Memory B cell (primary cell): ENCODE results near the gene CNTNAP2.

Experiments
- ATAC-seq: fragments of 150-1000 bp; cut with Tn5 transposase; 2 replicates; pipeline ENCODE4 v1.10.0; 2021; ENCODE audit warnings: low read depth, mild to moderate bottlenecking, moderate library complexity
- DNase-seq, 2 donors: peaks; one replicate each; pipeline ENCODE4 v3.0.0; 2022; ENCODE audit warnings: low spot score in 2 of 2
- H3K27ac Mint-ChIP-seq: one replicate; pipeline ENCODE4 v1.8.0; 2022; ENCODE audit warnings: mild to moderate bottlenecking, moderate library complexity, mixed read lengths
- H3K27me3 Mint-ChIP-seq: one replicate; pipeline ENCODE4 v1.8.0; 2022; ENCODE audit warnings: mixed read lengths
- H3K36me3 Mint-ChIP-seq: one replicate; pipeline ENCODE4 v1.8.0; 2022; ENCODE audit warnings: mild to moderate bottlenecking, mixed read lengths
- H3K4me1 Mint-ChIP-seq: one replicate; pipeline ENCODE4 v1.8.0; 2022; ENCODE audit warnings: mixed read lengths
- H3K4me3 Mint-ChIP-seq: one replicate; pipeline ENCODE4 v1.8.0; 2022; ENCODE audit warnings: mild to moderate bottlenecking, moderate library complexity, mixed read lengths
- H3K9me3 Mint-ChIP-seq: one replicate; pipeline ENCODE4 v1.8.0; 2022; ENCODE audit warnings: mixed read lengths

Gene CNTNAP2

GRCh38 chr7:147646568-147646967 is 1530.0 kb downstream of the CNTNAP2 start:
- peaks cover 11% of the 10 kb centered on the region for H3K9me3 Mint-ChIP-seq
- DNase-seq (no peak), ATAC-seq (no peak)
- H3K27me3 Mint-ChIP-seq = no peaks in the 10 kb centered on the region
- H3K27ac Mint-ChIP-seq = no peak overlapping the region
- no peaks in the 10 kb centered on the region for H3K36me3 Mint-ChIP-seq
- H3K4me1 Mint-ChIP-seq = no peaks in the 10 kb centered on the region
- no peak overlapping the region for H3K4me3 Mint-ChIP-seq

GRCh38 chr7:147650991-147651390 is 1534.4 kb downstream of the CNTNAP2 start:
- Mint-ChIP-seq H3K27ac (no peak overlapping the region), H3K4me3 (no peak overlapping the region), H3K4me1 (no peaks in the 10 kb centered on the region), H3K36me3 (no peaks in the 10 kb centered on the region), H3K27me3 (no peaks in the 10 kb centered on the region), H3K9me3 (peaks cover 7% of the 10 kb centered on the region)
- ATAC-seq (no peak), DNase-seq (no peak)

GRCh38 chr7:147651601-147652000 is 1535.0 kb downstream of the CNTNAP2 start:
- Mint-ChIP-seq H3K27ac (no peak overlapping the region), H3K9me3 (peaks cover 6% of the 10 kb centered on the region)
- no peak for ATAC-seq

GRCh38 chr7:147653456-147653855 is 1536.9 kb downstream of the CNTNAP2 start:
- Mint-ChIP-seq H3K27ac (no peak overlapping the region), H3K36me3 (no peaks in the 10 kb centered on the region), H3K27me3 (no peaks in the 10 kb centered on the region), H3K4me3 (no peak overlapping the region), H3K4me1 (no peaks in the 10 kb centered on the region), H3K9me3 (no peaks in the 10 kb centered on the region)
- ATAC-seq (no peak), DNase-seq (no peak)

More at GRCh38 chr7:147651601-147652000, 1535.0 kb downstream of the CNTNAP2 start:
- no peaks in the 10 kb centered on the region for H3K36me3 Mint-ChIP-seq
- no peaks in the 10 kb centered on the region for H3K27me3 Mint-ChIP-seq
- H3K4me1 Mint-ChIP-seq = no peaks in the 10 kb centered on the region
- DNase-seq = no peak
- no peak overlapping the region for H3K4me3 Mint-ChIP-seq

- peaks cover 2% of the 10 kb centered on the region for H3K9me3 Mint-ChIP-seq
- no peak for ATAC-seq
- H3K27ac Mint-ChIP-seq = no peak overlapping the region
Measured at GRCh38 chr7:147658392-147658967, 1541.9 kb downstream of the CNTNAP2 start.

GRCh38 chr7:147659036-147659995 is 1542.7 kb downstream of the CNTNAP2 start:
- Mint-ChIP-seq H3K36me3 (no peaks in the 10 kb centered on the region), H3K27ac (no peak overlapping the region), H3K4me3 (no peak overlapping the region), H3K9me3 (peaks cover 3% of the 10 kb centered on the region), H3K4me1 (no peaks in the 10 kb centered on the region), H3K27me3 (no peaks in the 10 kb centered on the region)
- DNase-seq = no peak
- ATAC-seq = no peak

More at GRCh38 chr7:147658392-147658967, 1541.9 kb downstream of the CNTNAP2 start:
- no peaks in the 10 kb centered on the region for H3K4me1 Mint-ChIP-seq
- H3K4me3 Mint-ChIP-seq = no peak overlapping the region
- no peaks in the 10 kb centered on the region for H3K36me3 Mint-ChIP-seq
- H3K27me3 Mint-ChIP-seq = no peaks in the 10 kb centered on the region
- no peak for DNase-seq

GRCh38 chr7:147664541-147664940 is 1547.9 kb downstream of the CNTNAP2 start:
- Mint-ChIP-seq H3K27me3 (no peaks in the 10 kb centered on the region), H3K36me3 (no peaks in the 10 kb centered on the region), H3K27ac (no peak overlapping the region), H3K9me3 (peaks cover 7% of the 10 kb centered on the region), H3K4me3 (no peak overlapping the region), H3K4me1 (no peaks in the 10 kb centered on the region)
- DNase-seq = no peak
- no peak for ATAC-seq

- Mint-ChIP-seq H3K4me1 (no peaks in the 10 kb centered on the region), H3K36me3 (no peaks in the 10 kb centered on the region), H3K4me3 (no peak overlapping the region), H3K27ac (no peak overlapping the region), H3K27me3 (no peaks in the 10 kb centered on the region), H3K9me3 (peaks cover 1% of the 10 kb centered on the region)
- DNase-seq (no peak), ATAC-seq (no peak)
Measured at GRCh38 chr7:147670759-147671158, 1554.2 kb downstream of the CNTNAP2 start.

GRCh38 chr7:147674705-147675104 is 1558.1 kb downstream of the CNTNAP2 start:
- H3K4me1 Mint-ChIP-seq = no peaks in the 10 kb centered on the region
- no peaks in the 10 kb centered on the region for H3K9me3 Mint-ChIP-seq
- H3K36me3 Mint-ChIP-seq = no peaks in the 10 kb centered on the region
- ATAC-seq (no peak), DNase-seq (no peak)
- no peak overlapping the region for H3K4me3 Mint-ChIP-seq
- H3K27me3 Mint-ChIP-seq = no peaks in the 10 kb centered on the region
- no peak overlapping the region for H3K27ac Mint-ChIP-seq

GRCh38 chr7:147678943-147679342 is 1562.3 kb downstream of the CNTNAP2 start:
- DNase-seq (no peak), ATAC-seq (no peak)
- no peaks in the 10 kb centered on the region for H3K27me3 Mint-ChIP-seq
- no peaks in the 10 kb centered on the region for H3K36me3 Mint-ChIP-seq
- no peaks in the 10 kb centered on the region for H3K4me1 Mint-ChIP-seq
- H3K4me3 Mint-ChIP-seq = no peak overlapping the region
- no peak overlapping the region for H3K27ac Mint-ChIP-seq
- H3K9me3 Mint-ChIP-seq = no peaks in the 10 kb centered on the region

GRCh38 chr7:147681530-147681929 is 1564.9 kb downstream of the CNTNAP2 start:
- H3K27me3 Mint-ChIP-seq = no peaks in the 10 kb centered on the region
- H3K27ac Mint-ChIP-seq = no peak overlapping the region
- no peak for ATAC-seq
- H3K36me3 Mint-ChIP-seq = no peaks in the 10 kb centered on the region
- H3K4me1 Mint-ChIP-seq = no peaks in the 10 kb centered on the region
- no peak for DNase-seq
- no peaks in the 10 kb centered on the region for H3K9me3 Mint-ChIP-seq
- H3K4me3 Mint-ChIP-seq = no peak overlapping the region

- Mint-ChIP-seq H3K27ac (no peak overlapping the region), H3K36me3 (no peaks in the 10 kb centered on the region), H3K27me3 (no peaks in the 10 kb centered on the region), H3K9me3 (peaks cover 18% of the 10 kb centered on the region), H3K4me1 (no peaks in the 10 kb centered on the region), H3K4me3 (no peak overlapping the region)
- DNase-seq = no peak
- no peak for ATAC-seq
Measured at GRCh38 chr7:147700702-147701101, 1584.1 kb downstream of the CNTNAP2 start.

GRCh38 chr7:147707926-147708325 is 1591.3 kb downstream of the CNTNAP2 start:
- no peaks in the 10 kb centered on the region for H3K36me3 Mint-ChIP-seq
- DNase-seq (no peak), ATAC-seq (no peak)
- H3K4me3 Mint-ChIP-seq = no peak overlapping the region
- no peak overlapping the region for H3K27ac Mint-ChIP-seq
- peaks cover 17% of the 10 kb centered on the region for H3K9me3 Mint-ChIP-seq
- H3K27me3 Mint-ChIP-seq = no peaks in the 10 kb centered on the region
- no peaks in the 10 kb centered on the region for H3K4me1 Mint-ChIP-seq

GRCh38 chr7:147708871-147709270 is 1592.3 kb downstream of the CNTNAP2 start:
- ATAC-seq (no peak), DNase-seq (no peak)
- no peak overlapping the region for H3K27ac Mint-ChIP-seq
- no peaks in the 10 kb centered on the region for H3K4me1 Mint-ChIP-seq
- no peaks in the 10 kb centered on the region for H3K36me3 Mint-ChIP-seq
- H3K9me3 Mint-ChIP-seq = peaks cover 20% of the 10 kb centered on the region
- H3K4me3 Mint-ChIP-seq = no peak overlapping the region
- no peaks in the 10 kb centered on the region for H3K27me3 Mint-ChIP-seq
